ENCODE measurements around the gene STRIT1.
"Not testable (repeated sequence)": the region's sequence is repeated elsewhere in the genome, so short reads cannot be mapped to it uniquely, and the experiment has no call there.

The STRIT1 gene

GRCh38 chr3:155262855-155263254, 30.6 kb downstream of the STRIT1 start:
- not testable (repeated sequence) for DNase-seq

DNA sequence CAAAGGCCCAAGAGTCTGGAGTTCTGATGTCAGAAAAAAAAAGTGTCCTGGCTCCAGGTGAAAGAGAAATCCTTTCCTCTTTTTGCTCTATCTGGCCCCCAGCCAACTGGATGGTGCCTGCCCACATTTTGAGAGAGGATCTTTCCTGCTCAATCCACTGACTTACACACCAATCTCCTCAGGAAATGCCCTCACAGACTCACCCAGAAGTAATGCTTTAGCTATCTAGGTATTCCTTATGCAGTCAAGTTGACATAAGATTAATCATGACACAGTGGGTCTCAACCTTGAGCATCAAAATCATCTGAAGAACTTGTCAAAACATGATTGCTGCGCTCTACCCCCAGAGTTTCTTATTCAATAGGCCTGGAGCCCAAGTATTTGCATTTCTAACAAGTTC, 31.2 kb downstream of the STRIT1 start:
- no peak for DNase-seq

DNA sequence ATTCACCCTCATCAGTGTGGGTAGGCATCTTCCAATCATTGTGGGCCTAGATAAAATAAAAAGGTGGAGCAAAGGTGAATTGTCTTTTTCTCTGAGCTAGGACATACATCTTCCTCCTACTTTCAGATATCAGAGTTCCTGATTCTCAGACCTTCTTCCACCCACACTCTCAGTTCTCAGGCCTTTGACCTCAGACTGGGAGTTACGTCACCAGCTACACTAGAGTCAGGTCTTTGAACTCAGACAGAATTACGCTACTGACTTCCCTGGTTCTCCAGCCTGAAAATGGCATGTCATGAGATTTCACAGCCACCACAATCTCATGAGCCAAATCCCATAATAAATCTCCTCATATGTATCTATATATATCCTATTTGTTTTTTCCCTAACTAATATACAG, 39.0 kb downstream of the STRIT1 start:
- DNase-seq, result no peak

GRCh38 chr3:155252535-155252934, 40.9 kb downstream of the STRIT1 start:
- DNase-seq, result no peak

GRCh38 chr3:155252021-155252420, 41.5 kb downstream of the STRIT1 start:
- no peak for DNase-seq

DNA sequence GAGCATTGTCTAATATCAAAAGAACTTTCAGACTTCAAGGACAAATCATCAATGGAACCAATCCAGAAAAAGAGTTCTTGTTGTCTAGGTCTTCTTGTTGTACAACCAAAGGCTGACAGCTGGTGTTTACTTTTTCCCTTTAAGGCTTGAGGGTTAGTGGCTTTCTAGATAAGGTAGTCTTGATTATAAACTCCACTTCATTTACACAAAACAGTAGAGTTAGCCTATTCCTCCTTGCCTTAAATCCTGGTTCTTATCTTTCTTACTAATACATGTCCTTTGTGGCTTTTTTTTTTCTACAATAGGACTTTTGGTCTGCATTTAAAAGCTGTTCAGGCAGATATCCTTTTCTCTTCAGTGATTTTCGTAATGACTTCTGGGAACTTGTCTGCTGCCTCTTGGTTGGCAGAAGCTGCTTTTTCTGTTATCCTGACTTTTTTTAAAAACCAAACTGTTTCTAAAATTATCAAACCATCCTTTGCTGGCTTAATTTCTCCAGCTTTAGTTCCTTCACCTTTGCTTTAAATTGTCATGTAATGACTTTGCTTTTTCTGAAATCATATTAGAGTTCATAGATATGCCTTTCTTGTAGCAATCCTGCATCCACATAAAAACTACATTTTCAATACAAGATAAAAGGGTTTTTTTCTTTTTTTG, 44.8 kb downstream of the STRIT1 start:
- no peak for DNase-seq

DNA sequence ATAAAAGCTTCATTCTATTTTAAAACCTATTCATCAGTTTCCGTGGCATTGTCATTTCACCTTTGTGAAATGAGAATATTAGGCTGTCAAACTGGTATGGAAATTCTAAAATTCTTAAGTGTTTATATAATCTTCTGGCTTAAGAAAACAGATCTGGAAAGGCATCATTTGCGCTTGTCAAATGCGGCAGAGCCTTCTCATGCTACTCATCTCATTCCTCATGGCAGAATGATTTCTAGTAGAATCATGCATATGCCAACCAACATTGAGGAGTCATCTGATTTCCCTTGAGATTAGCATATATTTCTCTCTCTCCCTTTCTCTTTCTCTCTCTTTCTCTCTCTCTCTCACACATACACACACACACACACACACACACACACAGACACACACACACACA, 48.8 kb downstream of the STRIT1 start:
- DNase-seq, result no peak

GRCh38 chr3:155244216-155244615, 49.3 kb downstream of the STRIT1 start:
- no peak for DNase-seq

GRCh38 chr3:155243512-155243921, 50.0 kb downstream of the STRIT1 start:
- DNase-seq, result no peak

GRCh38 chr3:155242342-155242741, 51.1 kb downstream of the STRIT1 start:
- no peak for DNase-seq

GRCh38 chr3:155241579-155241978, 51.9 kb downstream of the STRIT1 start:
- DNase-seq, result no peak
